ENCODE data around the gene HSPA12B. TPM values are rescaled to one million over a fixed set of nuclear protein-coding genes. Genes with fewer than 3 reads are reported as not detected.

Gene HSPA12B, protein sequence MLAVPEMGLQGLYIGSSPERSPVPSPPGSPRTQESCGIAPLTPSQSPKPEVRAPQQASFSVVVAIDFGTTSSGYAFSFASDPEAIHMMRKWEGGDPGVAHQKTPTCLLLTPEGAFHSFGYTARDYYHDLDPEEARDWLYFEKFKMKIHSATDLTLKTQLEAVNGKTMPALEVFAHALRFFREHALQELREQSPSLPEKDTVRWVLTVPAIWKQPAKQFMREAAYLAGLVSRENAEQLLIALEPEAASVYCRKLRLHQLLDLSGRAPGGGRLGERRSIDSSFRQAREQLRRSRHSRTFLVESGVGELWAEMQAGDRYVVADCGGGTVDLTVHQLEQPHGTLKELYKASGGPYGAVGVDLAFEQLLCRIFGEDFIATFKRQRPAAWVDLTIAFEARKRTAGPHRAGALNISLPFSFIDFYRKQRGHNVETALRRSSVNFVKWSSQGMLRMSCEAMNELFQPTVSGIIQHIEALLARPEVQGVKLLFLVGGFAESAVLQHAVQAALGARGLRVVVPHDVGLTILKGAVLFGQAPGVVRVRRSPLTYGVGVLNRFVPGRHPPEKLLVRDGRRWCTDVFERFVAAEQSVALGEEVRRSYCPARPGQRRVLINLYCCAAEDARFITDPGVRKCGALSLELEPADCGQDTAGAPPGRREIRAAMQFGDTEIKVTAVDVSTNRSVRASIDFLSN
- polyA plus RNA-seq (ENCODE audit: insufficient read depth in 1 of 5, insufficient read length in 5 of 5, low replicate concordance in 1 of 5), result 10 to 100 TPM; 21.2 to 34.6 (median 24.0) TPM
- long read RNA-seq, donor 1, transcript HSPA12B-201 (13 exons, 3,151 nt), result major isoform, 10 of 10 reads
- long read RNA-seq, donor 1, partial matches to known transcripts, result 0 of 10 reads
- long read RNA-seq, donor 1, other reads (novel, unspliced or antisense), result 0 of 10 reads
- long read RNA-seq, donor 2, transcript HSPA12B-201 (13 exons, 3,151 nt), result major isoform, 7 of 7 reads
- long read RNA-seq, donor 2, partial matches to known transcripts, result 0 of 7 reads
- long read RNA-seq, donor 2, other reads (novel, unspliced or antisense), result 0 of 7 reads
- long read RNA-seq, donor 3, partial matches to known transcripts, result 0 of 4 reads
- long read RNA-seq, donor 3, other reads (novel, unspliced or antisense), result 0 of 4 reads
- long read RNA-seq, donor 4, result 0 reads
- long read RNA-seq, donor 5, transcript HSPA12B-201 (13 exons, 3,151 nt), result major isoform, 6 of 6 reads
- long read RNA-seq, donor 5, partial matches to known transcripts, result 0 of 6 reads
- long read RNA-seq, donor 5, other reads (novel, unspliced or antisense), result 0 of 6 reads
- long read RNA-seq, donor 6, transcript HSPA12B-201 (13 exons, 3,151 nt), result major isoform, 8 of 9 reads
- long read RNA-seq, donor 6, partial matches to known transcripts, result 0 of 9 reads
- long read RNA-seq, donor 6, other reads (novel, unspliced or antisense), result 0 of 9 reads
- long read RNA-seq, donor 7, transcript HSPA12B-201 (13 exons, 3,151 nt), result major isoform, 9 of 10 reads
- long read RNA-seq, donor 7, partial matches to known transcripts, result 0 of 10 reads
- long read RNA-seq, donor 7, other reads (novel, unspliced or antisense), result 0 of 10 reads
- long read RNA-seq, donor 8, transcript HSPA12B-201 (13 exons, 3,151 nt), result major isoform, 5 of 5 reads
- long read RNA-seq, donor 8, partial matches to known transcripts, result 0 of 5 reads
- long read RNA-seq, donor 8, other reads (novel, unspliced or antisense), result 0 of 5 reads

DNA sequence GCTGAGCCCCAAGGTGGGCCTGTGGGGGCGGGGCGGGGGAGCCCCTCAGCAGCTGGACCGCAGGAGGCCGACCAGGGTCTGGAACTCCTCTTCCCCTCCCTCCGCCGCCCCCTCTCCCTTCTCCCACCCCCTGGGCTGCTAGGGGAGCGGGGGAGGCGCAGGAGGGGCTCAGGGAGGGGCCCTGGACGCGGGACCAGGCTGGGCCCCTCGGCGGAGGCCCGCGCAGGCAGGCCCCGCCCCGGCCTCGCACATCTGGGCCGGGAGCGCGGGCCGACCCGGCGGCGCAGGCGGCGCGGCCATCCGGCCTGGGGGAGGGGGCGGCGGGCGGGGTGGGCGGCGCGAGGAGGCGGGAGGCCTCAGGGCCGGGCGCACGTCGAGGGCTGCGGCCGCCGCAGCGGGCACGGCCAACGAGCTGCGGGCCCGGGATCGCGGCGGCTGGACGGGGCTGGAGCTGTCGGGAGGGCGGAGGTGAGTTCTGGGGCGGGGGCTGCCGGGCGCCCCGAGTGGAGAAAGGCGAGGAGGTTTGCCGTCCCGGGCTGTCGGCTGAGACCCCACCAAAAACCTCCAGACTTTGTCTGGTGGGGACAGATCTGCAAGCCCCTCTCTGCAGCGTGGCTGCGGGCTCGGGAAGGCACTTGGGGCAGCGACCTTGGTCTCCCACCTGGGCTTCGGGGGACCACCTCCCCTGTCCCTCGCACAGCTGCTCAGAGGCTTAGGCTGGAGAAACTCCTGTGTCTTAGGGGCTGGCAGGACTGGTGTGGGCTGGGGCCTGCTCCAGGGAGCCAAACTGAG, at the start of gene HSPA12B:
Gene HSPA12B, plus strand, starts transcription at position 359 of the 792 bp plus-strand sequence. CDS start 5,990 bp downstream, outside the sequence.
- DNase-seq, result peak in 1 of 2 donors; percentile 57

DNA sequence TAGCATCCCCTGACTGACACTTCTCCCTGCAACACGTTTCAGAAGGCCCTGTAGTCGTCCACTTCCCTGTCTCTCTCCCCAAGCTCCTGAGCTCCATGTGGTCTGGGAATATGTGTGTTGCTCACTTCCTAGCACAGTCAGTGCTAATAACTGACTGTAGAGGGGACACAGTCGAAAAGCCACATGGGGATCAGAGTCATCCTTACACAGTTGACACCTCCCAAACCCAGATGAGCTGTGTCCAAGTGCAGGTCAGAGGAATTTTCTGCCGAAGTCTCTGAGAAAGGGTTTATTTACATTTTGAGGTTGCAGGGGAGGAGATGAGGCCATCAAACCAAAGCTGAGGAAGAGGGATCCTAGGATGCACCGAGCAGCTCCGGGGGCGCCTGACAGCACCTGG, 47.1 kb upstream of the HSPA12B start:
- DNase-seq, result no peak

DNA sequence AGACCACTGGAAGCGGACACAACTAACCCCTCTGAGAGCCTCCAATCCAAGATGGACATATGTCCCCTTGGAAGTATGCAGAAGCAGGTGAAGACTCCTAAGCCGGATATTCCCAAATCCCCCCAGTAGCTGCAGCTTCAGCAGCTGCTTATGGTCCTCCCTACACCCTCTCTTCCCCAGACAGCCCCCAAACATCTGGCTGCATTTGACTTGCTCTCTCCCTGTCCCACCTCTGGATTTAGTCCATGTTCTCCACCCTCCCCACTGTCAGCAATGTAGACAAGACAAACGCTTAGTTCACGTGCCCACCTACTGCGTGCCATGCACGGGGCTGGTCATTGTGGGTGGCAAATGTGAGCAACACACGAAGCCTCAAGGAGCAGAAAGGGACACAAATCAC, 46.1 kb upstream of the HSPA12B start:
- no peak for DNase-seq

DNA sequence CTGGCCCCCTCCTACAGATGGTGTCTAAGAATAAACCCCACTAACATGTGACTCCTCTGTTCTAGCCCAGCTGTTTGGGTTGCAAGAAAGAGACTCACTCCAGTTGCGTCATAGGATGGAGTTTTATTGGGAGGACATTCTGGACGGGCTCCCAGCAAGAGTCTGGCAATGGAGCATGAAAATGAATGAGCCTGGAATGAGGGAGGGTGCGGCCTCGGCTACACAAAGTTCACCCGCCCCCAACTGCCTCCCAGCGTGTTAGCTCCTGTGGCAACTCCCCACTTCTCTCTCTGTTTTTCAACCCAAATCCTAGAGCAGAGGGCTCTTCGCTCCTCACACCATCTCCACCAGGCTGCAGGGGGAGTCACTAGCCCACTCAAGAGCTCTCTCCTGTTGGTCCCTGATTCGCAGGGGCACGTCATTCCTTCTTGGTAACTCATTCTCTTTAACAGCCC, 45.6 kb upstream of the HSPA12B start:
- peak; percentile 86 to 87 for DNase-seq

DNA sequence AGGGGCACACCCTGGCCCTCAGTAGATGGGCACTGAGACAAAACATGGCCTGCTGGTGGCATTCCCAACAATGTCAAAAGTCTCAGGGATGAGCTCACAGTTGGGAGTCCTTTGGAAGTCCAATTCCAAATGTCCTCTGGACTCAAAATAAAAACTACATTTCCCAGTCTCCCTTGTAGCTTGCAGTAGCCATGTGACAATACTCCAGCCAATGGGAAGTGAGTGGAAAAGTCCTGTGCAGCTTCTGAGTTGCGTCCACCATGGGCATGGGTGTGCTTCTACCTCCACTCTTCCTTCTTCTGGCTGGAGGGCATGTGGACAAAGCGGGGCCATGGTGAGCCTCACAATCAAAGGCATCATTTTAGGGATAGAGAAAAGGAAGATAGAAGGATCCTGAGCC, 44.8 kb upstream of the HSPA12B start:
- DNase-seq, result no peak

DNA sequence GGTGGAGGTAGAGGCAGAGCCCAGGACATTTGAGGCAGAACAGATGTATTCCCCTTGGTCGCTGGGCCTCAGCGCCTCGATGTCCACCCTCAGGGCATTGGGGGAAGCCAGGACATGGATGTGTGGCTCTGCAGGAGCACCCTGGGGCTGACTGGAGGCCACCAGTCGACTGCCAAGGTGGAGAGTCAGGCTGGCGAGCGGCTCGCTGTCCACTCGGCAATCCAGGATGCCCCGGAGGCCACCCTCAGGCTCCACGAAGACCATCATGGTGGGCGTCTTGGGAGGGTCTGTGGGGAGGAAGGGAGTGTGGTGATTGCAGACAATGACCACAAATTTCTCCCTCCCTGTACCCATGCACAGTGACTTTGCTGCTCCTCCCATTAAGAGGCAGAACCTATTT, 42.5 kb upstream of the HSPA12B start:
- no peak for DNase-seq

DNA sequence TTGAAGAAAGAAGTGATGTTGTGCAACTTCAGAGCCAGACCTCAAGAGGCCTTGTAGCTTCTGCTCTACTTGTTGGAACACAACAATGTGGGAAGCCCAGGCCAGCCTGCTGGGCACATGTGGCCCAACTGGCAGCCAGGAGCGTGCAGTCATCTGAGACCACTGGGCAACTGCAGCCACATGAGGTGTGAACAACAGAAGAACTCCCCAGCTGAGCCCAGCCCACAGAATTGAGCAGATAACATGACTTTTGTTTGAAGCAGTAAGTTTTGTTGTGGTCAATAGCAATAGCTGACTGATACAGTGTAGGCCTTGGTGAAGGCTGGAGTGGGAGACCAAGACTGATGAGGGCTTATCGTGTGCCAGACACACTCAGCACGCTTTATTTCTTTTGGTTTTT, 42.1 kb upstream of the HSPA12B start:
- no peak for DNase-seq

DNA sequence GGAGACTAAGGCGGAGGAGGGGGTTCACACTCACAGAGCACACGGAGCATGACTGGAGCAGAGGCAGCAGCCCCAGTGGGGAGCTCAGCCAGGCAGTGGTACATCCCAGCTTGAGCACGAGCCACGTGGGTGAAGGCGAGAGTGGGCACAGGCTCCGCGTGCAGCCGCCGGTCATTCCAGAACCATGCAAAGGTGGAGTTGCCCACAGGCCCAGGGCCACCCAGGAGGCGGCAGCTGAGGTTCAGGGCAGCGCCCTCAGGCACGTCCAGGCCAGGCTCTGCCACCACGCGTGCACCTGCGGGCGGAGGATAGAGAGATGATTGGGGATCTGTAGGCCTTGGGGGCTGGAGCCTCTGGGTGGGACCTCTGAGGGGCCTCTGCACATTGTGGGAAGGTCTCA, 41.2 kb upstream of the HSPA12B start:
- DNase-seq, result no peak

DNA sequence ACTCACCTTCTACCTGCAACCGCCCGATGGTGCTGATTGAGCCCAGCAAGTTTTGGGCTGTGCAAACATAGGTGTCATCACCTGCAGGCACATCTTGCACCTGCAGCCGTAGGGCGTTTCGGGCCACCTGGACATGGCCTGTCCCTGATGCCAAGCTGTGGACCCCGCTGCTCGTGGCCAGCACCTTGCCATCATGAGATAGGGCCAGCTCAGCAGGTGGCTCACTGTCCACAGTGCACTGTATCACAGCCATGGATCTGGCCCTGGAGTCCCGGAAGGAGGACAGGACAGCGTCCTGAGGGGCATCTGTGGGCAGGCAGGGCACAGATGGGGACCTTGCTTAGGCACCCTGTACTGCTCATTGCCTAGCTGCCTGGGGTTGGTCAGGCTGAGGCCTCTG, 40.6 kb upstream of the HSPA12B start:
- DNase-seq, result no peak

DNA sequence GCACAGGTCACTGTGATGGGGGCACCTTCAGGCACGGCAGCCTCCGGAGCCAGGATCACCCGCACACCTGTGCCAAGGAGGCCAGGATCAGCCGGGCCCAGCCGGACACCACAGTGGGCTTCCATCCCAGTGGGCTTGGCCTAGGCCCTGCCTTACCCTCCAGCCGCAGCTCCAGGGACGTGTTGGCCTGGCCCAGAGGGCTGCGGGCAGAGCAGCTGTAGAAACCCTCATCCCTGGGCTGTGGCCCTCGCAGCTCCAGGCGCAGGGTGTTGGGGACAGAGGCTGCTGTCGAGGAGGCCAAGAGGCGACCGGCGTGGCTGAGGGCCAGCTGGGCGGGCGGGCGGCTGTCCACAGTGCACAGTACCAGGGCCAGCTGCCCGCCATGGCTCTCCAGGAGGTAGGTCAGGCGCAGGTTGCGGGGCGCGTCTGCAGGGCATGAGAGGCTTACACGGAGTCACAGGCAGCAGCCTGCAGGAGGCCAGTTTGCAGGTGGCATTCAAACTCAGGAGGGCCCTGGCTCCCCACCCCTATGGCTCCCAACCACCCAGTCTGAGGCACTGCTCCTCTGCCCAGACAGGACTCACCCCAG, 39.7 kb upstream of the HSPA12B start:
- no peak for DNase-seq

DNA sequence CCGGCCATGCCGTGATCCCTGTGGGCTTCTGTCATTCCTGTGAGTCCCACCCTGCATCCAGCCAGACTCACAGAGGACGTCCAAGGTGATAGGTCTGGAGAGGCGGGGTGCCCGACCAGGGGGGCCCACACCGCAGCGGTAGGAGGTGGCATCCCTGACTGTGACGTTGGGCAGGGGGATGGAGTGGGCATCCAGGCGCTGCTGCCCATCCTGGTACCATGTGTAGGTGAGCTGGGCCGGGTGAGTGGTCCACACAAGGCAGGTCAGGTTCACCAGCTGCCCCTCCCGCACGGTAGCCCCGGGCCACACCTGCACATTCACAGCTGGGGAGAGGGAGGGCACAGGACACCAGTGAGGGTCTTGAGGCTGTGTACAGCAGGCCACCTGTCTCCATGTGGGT, 39.1 kb upstream of the HSPA12B start:
- no peak for DNase-seq

DNA sequence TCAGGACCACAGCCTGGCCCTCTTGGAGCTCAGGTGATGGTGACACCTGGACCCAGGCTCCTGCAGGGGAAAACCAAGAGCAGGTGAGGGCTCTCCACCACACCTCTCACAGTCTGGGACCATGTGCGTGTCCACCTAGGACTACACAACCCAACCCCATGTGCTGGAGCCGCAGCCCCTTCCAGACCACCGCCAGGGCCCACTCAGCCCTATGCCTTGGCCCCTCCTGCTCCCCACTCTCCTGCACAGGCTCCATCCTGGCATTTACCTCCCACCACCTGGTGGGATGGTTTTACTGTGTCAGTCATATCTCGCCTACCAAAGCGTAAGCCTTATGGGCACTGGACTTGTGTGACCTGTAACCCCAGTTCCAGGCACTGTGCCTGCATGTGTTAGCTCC, 37.6 kb upstream of the HSPA12B start:
- DNase-seq, result no peak

DNA sequence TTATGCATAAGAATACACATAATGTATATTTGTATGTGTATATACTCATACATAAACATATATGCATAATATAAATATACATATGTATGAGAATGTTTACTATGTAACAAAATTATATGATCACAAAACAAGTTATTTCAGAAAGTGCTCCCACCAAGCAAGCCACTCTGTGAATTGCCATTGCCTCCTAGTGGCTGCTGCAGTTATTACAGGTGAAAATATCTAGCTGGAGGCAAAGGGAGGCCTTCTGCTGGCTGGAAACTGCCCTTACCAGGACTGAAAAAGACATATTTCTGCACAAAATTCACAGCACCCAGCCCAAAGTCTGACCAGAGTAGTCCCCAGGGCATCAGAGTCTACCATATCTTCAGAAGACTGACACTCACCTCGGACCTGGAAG, 36.3 kb upstream of the HSPA12B start:
- no peak for DNase-seq

DNA sequence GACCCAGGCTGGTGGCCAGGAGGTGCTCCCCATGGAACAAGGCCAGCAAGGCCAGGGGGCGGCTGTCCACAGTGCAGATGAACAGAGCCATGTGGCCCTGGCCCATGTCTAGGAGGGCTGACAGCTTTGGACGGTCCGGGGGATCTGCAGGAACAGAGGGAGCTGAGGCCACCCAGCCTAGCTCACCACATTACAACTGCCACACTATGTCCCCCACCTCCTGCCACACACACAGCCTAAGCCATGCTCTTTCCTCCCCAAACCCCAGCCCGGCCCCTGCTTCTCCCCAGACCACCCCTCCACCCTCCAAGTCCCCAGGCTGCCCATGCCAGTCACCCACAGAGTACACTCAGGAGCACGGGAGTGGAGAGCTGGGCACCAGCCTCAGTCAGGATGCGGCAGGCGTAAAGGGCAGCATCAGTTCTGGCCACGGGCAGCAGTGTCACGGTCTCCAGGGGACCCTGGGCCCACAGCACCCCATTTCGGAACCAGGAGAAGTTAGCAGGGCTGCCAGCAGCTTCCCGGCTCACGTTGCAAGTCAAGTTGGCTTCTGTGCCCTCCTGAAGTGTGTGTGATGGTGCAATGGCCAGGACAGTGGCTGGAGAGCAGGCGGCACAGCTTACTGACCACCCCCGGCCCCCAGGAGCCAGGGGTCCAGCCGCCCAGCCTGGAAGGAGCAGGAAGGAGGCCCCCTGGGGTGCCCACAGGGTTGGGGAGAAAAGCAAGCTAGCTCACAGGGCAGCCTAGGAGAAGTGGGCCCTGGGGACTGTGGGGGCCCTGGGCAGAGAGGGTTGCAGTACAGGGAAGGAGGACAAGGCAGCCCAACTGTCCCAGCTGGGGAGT, 35.5 kb upstream of the HSPA12B start:
- DNase-seq, result no peak

DNA sequence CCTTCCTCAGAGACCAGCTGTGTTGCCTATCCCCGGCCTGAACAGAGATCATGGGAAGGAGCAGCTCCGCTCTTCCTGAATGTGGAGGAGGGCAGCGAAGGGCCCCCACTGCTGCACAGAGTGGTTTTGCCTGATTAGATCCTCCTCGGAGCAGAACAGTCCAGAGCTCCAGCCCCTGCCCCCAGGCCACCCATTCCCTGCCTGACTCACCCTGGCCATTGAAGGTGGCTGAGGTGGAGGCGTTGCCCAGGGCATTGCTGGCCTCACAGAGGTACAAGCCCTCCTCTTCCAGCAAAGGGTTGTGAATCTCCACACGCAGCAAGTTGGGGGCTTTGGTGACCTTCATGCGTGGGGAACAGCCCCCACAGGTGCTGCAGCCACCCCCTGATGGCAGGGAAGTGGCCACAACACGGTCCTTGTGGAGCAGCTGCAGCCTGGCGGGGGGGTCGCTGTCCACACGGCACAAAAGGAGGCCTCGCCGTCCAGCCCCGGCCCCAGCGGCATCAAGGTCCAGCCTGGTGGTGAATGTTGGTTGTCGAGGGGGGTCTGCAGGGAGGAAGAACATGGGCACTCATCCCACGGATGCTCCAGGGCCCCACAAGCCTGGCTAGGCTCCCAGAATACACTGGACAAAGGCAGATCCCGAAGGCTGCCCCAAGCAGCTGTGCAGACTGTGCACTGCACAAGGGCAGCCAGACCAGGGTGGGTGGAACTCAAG, 34.7 kb upstream of the HSPA12B start:
- no peak for DNase-seq

DNA sequence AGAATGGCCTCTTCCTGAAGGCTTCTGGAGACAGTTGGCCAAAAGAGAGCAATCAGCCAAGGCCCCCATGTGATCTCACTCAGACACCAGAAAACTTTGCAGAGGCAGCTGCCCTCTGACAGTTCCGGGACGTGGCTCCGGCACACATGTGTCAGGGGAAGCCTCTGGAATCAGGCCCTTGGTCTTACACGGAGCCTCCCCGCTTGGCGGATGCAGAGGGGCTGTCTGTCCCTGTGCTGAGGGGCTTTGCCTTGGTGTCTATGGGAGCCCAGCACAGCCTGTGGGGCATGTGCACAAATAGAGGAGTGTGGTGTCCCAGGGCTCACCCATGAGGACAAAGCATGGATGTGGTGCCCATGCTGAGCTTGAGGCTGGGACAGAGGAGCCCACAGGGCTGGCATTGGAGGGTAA, 33.9 kb upstream of the HSPA12B start:
- no peak for DNase-seq

DNA sequence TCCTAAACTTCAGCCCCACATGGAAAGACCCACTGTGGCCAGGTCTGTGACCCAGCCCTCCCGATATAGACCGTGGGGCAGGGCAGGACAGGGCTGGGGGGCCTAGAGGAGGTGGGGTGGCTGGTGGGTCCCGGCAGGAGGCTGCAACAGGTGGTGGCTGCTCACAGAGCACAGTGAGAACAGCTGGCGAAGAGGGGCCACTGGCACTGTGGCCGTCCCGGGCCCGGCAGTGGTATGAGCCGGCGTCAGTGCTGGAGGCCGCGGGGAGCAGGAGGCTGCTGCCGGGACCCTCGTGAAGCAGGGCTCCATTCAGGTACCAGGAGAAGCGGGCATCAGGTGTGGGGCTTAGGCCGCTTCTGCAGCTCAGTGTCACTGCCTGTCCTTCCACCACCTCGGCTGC, 33.4 kb upstream of the HSPA12B start:
- no peak for DNase-seq

Measured in right lung (tissue), 10 donors.